Esophagus squamous epithelium (tissue), 4 donors: ENCODE measurements around the gene PNRC1.

Experiments used
- POLR2A ChIP-seq, 4 donors: fragments of 450-650 bp; IDR thresholded peaks; one replicate each; pipeline ENCODE4 v1.6.1; 2017; ENCODE audit warnings: antibody characterized with exemption in 4 of 4, mild to moderate bottlenecking in 4 of 4, moderate library complexity in 3 of 4
- TF ChIP-seq, protein P1 (sequence below), 6 experiments: fragments of 450-650 bp in 4 of 6; fragments of 200-600 bp in 2 of 6; sonication (generic) in 2 of 6; IDR thresholded peaks; one replicate each; pipeline ENCODE4 v1.5.1; 2016 to 2019; ENCODE audit warnings: antibody characterized with exemption in 6 of 6, mild to moderate bottlenecking in 4 of 6, moderate library complexity in 4 of 6

GRCh38 chr6:89048985-89049384 is 31.6 kb upstream of the PNRC1 start:
- TF ChIP-seq, protein P1, sequence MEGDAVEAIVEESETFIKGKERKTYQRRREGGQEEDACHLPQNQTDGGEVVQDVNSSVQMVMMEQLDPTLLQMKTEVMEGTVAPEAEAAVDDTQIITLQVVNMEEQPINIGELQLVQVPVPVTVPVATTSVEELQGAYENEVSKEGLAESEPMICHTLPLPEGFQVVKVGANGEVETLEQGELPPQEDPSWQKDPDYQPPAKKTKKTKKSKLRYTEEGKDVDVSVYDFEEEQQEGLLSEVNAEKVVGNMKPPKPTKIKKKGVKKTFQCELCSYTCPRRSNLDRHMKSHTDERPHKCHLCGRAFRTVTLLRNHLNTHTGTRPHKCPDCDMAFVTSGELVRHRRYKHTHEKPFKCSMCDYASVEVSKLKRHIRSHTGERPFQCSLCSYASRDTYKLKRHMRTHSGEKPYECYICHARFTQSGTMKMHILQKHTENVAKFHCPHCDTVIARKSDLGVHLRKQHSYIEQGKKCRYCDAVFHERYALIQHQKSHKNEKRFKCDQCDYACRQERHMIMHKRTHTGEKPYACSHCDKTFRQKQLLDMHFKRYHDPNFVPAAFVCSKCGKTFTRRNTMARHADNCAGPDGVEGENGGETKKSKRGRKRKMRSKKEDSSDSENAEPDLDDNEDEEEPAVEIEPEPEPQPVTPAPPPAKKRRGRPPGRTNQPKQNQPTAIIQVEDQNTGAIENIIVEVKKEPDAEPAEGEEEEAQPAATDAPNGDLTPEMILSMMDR (IDR thresholded peaks at IDR 0.05), result no peak
- TF ChIP-seq POLR2A (IDR thresholded peaks at IDR 0.05), result no peak
